ENCODE data around the gene MAP4K3. TPM values are rescaled to one million over a fixed set of nuclear protein-coding genes. Genes with fewer than 3 reads are reported as not detected.

MAP4K3 gene
- total and polyA plus RNA-seq, 7 donors = 8.0 to 96.8 (median 72.1) TPM

DNA sequence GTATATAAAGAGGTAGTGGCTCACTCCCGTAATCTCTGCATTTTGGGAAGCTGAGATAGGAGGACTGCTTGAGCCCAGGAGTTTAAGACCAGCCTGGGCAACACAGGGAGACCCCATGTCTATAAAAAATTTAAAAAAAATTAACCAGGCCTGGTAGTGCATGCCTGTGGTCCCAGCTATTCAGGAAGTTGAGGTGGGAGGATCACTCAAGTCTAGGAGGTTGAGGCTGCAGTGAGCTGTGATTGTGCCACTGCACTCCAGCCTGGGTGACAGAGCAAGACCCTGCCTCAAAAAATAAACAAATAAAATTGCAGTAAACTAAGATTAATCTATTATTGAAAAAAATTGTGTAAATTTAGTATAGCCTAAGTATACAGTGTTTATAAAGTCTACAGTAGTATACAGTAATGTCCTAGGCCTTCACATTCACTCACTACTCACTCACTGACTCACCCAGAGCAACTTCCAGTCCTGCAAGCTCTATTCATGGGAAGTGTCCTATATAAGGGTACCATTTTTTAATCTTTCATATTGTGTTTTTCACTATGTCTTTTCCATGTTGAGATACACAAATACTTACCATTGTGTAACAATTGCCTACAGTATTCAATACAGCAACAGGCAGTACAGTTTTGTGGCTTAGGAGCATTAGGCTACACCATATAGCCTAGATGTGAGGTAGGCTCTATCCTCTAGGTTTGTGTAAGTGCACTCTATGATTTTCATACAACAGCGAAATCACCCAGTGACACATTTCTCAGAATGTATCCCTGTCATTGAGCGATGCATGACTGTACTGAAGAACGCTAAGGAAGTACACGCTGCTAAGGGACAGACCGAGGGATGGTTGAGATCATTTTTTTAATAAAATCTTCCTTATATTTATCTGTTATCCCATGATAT lies 10.4 kb upstream of the MAP4K3 start:
- WGBS, 2 donors = 98% methylated on average over 6 of the region's 6 CpGs
- TF ChIP-seq EP300 (IDR thresholded peaks at IDR 0.05) = no peak
- TF ChIP-seq, protein P1, sequence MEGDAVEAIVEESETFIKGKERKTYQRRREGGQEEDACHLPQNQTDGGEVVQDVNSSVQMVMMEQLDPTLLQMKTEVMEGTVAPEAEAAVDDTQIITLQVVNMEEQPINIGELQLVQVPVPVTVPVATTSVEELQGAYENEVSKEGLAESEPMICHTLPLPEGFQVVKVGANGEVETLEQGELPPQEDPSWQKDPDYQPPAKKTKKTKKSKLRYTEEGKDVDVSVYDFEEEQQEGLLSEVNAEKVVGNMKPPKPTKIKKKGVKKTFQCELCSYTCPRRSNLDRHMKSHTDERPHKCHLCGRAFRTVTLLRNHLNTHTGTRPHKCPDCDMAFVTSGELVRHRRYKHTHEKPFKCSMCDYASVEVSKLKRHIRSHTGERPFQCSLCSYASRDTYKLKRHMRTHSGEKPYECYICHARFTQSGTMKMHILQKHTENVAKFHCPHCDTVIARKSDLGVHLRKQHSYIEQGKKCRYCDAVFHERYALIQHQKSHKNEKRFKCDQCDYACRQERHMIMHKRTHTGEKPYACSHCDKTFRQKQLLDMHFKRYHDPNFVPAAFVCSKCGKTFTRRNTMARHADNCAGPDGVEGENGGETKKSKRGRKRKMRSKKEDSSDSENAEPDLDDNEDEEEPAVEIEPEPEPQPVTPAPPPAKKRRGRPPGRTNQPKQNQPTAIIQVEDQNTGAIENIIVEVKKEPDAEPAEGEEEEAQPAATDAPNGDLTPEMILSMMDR (IDR thresholded peaks at IDR 0.05) = no peak
- TF ChIP-seq POLR2A (IDR thresholded peaks at IDR 0.05) = no peak
- no peak for TF ChIP-seq POLR2AphosphoS5 (IDR thresholded peaks at IDR 0.05)
- Histone ChIP-seq H3K4me1 (no peaks in the 10 kb centered on the region), H3K27ac (no peak overlapping the region), H3K4me3 (no peak overlapping the region), H3K9me3 (no peaks in the 10 kb centered on the region), H3K27me3 (no peaks in the 10 kb centered on the region), H3K36me3 (peaks cover 0 to 4% (median 0%) of the 10 kb centered on the region in 4 donors)
- intact Hi-C loops (cut with DNase I) = no loop called here
- DNase-seq = no peak

DNA sequence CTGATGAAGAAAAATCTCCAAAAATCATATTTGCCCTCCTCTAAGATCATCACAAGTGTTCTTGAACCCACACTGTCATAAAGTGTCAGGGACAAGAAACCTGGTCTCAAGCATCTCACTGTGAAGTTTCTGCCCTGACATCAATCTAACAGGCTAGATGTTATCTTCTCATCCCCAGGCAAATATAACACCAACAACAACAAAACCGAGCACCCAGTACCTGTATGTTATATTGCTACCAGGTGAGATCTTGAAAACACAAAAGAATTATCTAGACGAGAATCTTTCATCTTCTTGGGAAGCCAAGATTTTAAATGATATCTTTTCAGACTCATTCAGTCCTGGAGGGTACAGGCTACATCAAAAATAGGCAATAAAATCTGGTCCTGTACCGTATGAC lies 8.8 kb upstream of the MAP4K3 start:
- WGBS, 2 donors = 92 to 93% methylated on average over 3 of the region's 3 CpGs
- H3K27me3 ChIP-seq = no peaks in the 10 kb centered on the region
- no peak for TF ChIP-seq POLR2A (IDR thresholded peaks at IDR 0.05)
- TF ChIP-seq POLR2AphosphoS5 (IDR thresholded peaks at IDR 0.05) = no peak
- TF ChIP-seq, protein P1 (IDR thresholded peaks at IDR 0.05) = no peak
- TF ChIP-seq EP300 (IDR thresholded peaks at IDR 0.05) = no peak
- H3K4me1 ChIP-seq = no peaks in the 10 kb centered on the region
- peaks cover 0 to 4% (median 0%) of the 10 kb centered on the region in 4 donors for H3K36me3 ChIP-seq
- DNase-seq = no peak
- H3K27ac ChIP-seq = no peak overlapping the region
- no peak overlapping the region for H3K4me3 ChIP-seq
- intact Hi-C loops (cut with DNase I) = no loop called here
- H3K9me3 ChIP-seq = no peaks in the 10 kb centered on the region

DNA sequence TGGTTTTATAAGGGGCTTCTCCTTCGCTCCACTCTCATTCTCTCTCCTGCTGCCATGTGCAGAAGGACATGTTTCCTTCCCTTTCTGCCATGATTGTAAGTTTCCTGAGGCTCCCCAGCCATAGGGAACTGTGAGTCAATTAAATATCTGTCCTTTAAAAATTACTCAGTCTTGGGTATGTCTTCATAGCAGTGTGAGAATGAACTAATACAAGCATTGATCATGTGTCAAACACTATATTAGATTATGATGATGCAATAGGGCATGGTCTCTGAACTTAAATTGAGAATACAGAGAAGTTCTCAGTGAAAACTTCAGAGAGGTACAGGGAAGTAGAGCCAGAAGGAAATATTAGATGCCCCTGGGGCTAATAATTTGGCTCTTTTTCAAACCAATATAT lies 5.9 kb upstream of the MAP4K3 start:
- no peak for DNase-seq
- Histone ChIP-seq H3K9me3 (no peaks in the 10 kb centered on the region), H3K4me1 (peaks cover 0 to 21% (median 20%) of the 10 kb centered on the region in 4 donors), H3K36me3 (peaks cover 0 to 4% (median 0%) of the 10 kb centered on the region in 4 donors), H3K27me3 (no peaks in the 10 kb centered on the region), H3K4me3 (no peak overlapping the region), H3K27ac (no peak overlapping the region)
- TF ChIP-seq, protein P1 (IDR thresholded peaks at IDR 0.05) = no peak
- TF ChIP-seq EP300 (IDR thresholded peaks at IDR 0.05) (no peak), POLR2AphosphoS5 (IDR thresholded peaks at IDR 0.05) (no peak), POLR2A (IDR thresholded peaks at IDR 0.05) (no peak)
- intact Hi-C loops (cut with DNase I) = no loop called here
- 100% methylated on average over 1 of the region's 1 CpG for WGBS, 2 donors

DNA sequence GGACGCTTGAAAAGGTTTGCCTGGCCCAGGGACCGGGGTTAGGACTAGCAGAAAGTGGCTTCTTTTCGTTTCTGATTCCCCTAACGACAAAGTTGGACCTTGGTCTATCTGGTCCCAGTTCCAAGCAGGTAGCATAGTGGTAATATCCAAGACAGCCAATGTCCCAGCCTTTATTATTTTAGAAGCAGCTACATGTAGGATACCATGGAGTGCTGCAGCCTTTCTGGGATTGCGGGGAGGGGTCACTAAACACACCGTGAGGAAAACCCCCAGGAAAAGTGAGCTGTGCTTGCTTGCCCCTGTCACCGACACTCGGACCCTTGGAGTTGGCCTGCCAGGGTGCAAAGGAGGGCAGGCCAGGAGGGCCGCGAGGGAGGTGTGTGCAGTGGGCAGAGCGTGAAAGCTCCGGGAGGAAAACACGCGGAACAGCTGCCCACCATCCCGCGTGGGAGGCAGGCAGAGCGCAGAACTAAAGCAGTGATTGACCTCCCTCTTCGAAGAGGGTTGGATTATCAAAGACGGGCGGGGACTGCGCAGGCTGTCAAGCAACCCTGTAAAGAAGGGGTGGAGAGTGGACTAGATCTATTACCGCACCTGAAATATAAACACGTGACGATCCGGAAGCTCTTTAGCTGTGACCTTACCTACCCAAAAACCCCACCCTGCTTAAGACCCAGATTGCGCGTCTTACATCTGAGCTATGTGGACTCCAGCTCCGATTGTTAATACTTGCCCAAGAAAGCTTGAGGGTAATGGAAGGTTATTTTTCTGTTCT lies 624 bp upstream of the MAP4K3 start:
- Histone ChIP-seq H3K9me3 (no peaks in the 10 kb centered on the region), H3K4me1 (peaks cover 0 to 49% (median 46%) of the 10 kb centered on the region in 4 donors), H3K36me3 (no peaks in the 10 kb centered on the region), H3K27me3 (no peaks in the 10 kb centered on the region), H3K27ac (peak overlapping the region; percentile 96 to 99 (median 98)), H3K4me3 (peak overlapping the region; percentile 90 to 97 (median 93))
- TF ChIP-seq, protein P1 (IDR thresholded peaks at IDR 0.05) = no peak
- TF ChIP-seq POLR2AphosphoS5 (IDR thresholded peaks at IDR 0.05) = peak in 1 of 4 donors; percentile 2
- intact Hi-C loops (cut with DNase I) = loop anchor here (2.0 to 10.0 kb wide), 3 partner anchors 59 to 337 kb away; partner anchors contain the start of gene THUMPD2
- 1 to 6% methylated on average over 28 of the region's 28 CpGs for WGBS, 2 donors
- peak; percentile 70 for DNase-seq
